SU-DHL-6 (cell line): ENCODE data around the gene SKAP2.

Experiments
- EZH2phosphoT487 ChIP-seq: fragments of 200-600 bp; sonication (generic), shearing (Covaris generic); conservative IDR thresholded peaks from 2 replicates; pipeline ENCODE4 v1.6.1; 2018; ENCODE audit warnings: mild to moderate bottlenecking, antibody characterized with exemption, low read length, moderate library complexity, mixed read lengths
- TF ChIP-seq, protein P1 (sequence below): fragments of 200-600 bp; sonication (generic); IDR thresholded peaks from one replicate; pipeline ENCODE4 v1.5.1; 2017; ENCODE audit warnings: antibody characterized with exemption, mild to moderate bottlenecking, low read length, moderate library complexity; ENCODE audit not compliant: insufficient read depth, poor library complexity, severe bottlenecking

DNA sequence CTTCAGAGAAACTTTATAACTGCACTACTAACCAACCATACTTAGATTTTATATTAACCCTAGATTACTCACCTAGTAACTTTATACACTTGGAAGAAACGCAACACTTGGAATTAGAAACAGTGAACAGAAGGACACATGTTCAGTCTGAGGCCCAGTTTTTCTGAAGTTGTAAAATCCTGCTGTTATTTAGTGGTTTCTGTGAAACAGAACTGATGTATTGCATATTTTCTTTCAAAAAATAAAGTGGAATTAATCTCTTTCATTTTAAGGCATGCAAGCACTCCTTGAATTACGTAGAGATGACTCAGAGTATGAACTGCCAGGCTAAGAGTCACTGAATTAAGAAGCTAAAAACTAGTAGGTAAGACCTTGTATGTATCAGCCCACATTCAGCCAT lies 215.8 kb downstream of the SKAP2 start:
- TF ChIP-seq, protein P1, sequence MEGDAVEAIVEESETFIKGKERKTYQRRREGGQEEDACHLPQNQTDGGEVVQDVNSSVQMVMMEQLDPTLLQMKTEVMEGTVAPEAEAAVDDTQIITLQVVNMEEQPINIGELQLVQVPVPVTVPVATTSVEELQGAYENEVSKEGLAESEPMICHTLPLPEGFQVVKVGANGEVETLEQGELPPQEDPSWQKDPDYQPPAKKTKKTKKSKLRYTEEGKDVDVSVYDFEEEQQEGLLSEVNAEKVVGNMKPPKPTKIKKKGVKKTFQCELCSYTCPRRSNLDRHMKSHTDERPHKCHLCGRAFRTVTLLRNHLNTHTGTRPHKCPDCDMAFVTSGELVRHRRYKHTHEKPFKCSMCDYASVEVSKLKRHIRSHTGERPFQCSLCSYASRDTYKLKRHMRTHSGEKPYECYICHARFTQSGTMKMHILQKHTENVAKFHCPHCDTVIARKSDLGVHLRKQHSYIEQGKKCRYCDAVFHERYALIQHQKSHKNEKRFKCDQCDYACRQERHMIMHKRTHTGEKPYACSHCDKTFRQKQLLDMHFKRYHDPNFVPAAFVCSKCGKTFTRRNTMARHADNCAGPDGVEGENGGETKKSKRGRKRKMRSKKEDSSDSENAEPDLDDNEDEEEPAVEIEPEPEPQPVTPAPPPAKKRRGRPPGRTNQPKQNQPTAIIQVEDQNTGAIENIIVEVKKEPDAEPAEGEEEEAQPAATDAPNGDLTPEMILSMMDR, result no peak
- no peak for TF ChIP-seq EZH2phosphoT487
